ENCODE data around the gene CCR5AS.

- TF ChIP-seq EZH2phosphoT487 (IDR thresholded peaks at IDR 0.05; ENCODE audit: insufficient read depth, low read depth): no peak
- no peak for TF ChIP-seq EZH2 (IDR thresholded peaks at IDR 0.05; ENCODE audit: insufficient read depth, poor library complexity, severe bottlenecking)
Observed at GRCh38 chr3:46395766-46396530, 10.9 kb downstream of the CCR5AS start.

Measured in GM23248 (cell line).